Ramos (cell line): ENCODE data around the gene STXBP6.
"Not testable (repeated sequence)": the region's sequence is repeated elsewhere in the genome, so short reads cannot be mapped to it uniquely, and the experiment has no call there.

Source experiments
- in situ Hi-C: fragments of 300-500 bp; cut with MboI; formaldehyde crosslinking; loops from one replicate; pipeline ENCODE4 v1.14.3; 2022; ENCODE audit warnings: low sequenced_read_pairs; ENCODE audit not compliant: unreplicated experiment

STXBP6 gene

GRCh38 chr14:24962118-24962517 lies 87.8 kb downstream of the STXBP6 start:
- in situ Hi-C loops = not testable (repeated sequence)

GRCh38 chr14:24960816-24961215 lies 89.1 kb downstream of the STXBP6 start:
- in situ Hi-C loops = no loop called here

DNA sequence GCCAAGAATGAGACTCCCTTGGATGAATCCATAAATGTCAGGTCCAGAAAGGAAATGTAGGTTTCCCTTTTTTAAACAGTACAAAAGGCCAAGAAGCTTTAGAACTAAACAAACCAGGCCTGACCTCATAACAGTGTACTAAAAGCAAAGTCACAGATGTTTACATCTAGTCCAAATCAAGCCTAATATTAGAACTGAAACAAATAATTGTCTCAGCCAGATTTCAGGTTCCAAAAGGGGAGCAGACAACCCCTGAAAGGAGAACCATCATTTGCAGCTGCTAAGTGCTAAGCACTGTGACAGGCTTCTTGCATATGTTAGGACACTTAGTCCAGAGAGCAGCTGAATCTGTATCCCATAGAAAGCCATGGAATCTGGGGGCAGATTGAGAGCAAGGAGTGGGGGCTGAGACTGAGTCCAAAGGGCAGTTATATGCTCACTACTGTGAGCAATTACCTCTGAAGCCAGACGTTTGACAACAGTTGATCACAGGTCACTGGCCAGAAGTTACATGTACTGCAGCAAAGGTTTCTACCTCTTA lies 90.1 kb downstream of the STXBP6 start:
- in situ Hi-C loops = no loop called here

- in situ Hi-C loops = no loop called here
Observed at GRCh38 chr14:24958271-24958670, 91.7 kb downstream of the STXBP6 start.

DNA sequence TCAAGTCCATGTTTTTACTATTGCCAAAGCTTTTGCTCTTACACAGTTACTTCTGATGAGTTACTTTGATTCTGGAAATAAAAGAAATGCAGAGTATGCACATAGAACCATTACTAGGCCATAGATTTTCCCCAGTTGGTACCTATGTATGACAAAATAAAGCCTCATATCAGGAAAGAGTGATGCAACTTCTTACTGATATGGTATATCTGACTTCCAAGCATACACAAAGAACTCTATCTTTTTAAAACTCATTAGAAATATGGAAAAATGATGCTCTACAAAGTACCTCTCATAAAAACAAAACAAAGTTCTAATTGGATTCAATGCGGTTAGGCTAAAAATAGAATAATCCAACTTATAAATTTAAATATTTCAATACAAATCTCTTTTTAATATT lies 92.1 kb downstream of the STXBP6 start:
- in situ Hi-C loops = no loop called here

DNA sequence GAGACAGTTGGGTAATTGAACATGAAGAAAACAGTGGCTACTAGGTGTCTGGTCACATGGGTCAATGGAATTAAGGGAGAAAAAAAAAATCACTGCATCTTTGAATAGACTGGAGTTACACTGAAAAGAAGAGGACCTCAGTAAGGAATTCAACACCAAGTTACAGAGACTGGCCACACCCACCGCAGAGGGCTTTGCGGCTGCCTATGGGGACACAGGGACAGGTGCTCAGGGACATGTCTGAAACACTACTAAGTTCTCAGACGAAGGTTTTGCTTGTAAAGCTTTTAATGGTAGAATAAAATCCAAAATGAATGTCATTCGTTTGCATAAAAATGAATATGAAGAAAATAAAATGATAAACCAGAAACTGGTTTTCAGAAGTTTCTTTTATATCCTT lies 93.8 kb downstream of the STXBP6 start:
- in situ Hi-C loops = no loop called here

GRCh38 chr14:24954700-24955037 lies 95.3 kb downstream of the STXBP6 start:
- in situ Hi-C loops = no loop called here

- in situ Hi-C loops = no loop called here
Observed at GRCh38 chr14:24954037-24954699, 95.8 kb downstream of the STXBP6 start.

- in situ Hi-C loops = no loop called here
Observed at GRCh38 chr14:24952851-24953666, 96.9 kb downstream of the STXBP6 start.

- in situ Hi-C loops = no loop called here
Observed at GRCh38 chr14:24948261-24948847, 101.6 kb downstream of the STXBP6 start.

GRCh38 chr14:24947131-24947530 lies 102.8 kb downstream of the STXBP6 start:
- in situ Hi-C loops = no loop called here

DNA sequence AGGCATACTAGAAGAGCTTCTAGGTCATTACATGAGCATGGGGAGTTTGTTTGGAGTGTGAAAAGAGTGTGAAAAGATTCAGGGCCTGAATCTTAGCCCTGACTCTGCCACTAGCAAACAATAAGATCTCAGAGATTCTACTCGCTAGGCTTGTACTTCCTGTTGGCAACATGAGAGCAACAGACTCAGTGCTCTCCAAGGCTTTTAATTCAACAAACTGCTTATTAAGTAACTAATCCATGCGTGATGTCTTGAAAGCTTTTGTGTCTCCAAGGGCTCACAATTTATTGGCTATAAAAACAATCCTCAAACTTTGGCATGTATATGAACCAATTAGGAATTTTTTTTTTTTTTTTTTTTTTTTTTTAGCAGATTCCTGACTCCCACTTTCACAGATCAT lies 105.1 kb downstream of the STXBP6 start:
- in situ Hi-C loops = no loop called here

DNA sequence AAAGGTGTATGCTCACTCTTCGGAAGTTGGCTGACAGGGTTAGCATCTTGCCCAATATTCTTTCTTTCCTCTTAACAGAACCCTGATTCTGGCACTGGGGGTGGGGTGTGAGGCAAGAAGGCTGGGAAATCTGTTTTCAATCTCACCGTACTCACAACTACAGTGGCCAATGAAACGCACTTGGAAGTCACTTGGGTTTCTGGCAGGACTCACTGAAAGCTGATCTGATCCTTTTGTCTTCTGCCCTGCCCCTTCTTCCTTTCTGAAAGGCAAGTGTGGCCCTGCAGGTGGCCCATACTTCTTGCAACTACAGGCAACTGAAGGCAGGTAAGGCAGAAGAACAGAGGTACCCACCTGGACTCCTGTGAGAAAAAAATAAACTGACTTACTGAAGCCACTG lies 106.9 kb downstream of the STXBP6 start:
- in situ Hi-C loops = no loop called here

- in situ Hi-C loops = no loop called here
Observed at GRCh38 chr14:24941719-24942118, 108.2 kb downstream of the STXBP6 start.

GRCh38 chr14:24940213-24940783 lies 109.6 kb downstream of the STXBP6 start:
- in situ Hi-C loops = no loop called here

DNA sequence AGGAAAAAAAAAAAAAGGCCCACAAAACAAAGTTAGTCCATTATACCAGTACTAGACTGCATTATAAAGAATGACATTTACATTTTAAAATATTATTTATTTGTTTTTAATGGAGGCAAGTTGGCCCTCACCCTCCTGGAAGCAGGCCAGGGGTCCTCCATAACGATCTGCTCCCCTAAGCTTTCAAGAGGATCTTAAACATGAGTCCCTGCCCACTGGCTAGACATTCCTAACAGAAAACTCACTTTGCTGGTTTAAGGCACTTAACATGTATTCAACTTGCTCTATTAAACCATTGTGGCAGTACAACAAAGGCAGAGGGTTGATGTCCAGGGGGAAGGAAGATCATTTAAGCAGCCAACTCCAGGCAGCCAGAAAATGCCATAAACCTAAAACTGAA lies 111.4 kb downstream of the STXBP6 start:
- in situ Hi-C loops = no loop called here

GRCh38 chr14:24937300-24937699 lies 112.6 kb downstream of the STXBP6 start:
- in situ Hi-C loops = no loop called here

DNA sequence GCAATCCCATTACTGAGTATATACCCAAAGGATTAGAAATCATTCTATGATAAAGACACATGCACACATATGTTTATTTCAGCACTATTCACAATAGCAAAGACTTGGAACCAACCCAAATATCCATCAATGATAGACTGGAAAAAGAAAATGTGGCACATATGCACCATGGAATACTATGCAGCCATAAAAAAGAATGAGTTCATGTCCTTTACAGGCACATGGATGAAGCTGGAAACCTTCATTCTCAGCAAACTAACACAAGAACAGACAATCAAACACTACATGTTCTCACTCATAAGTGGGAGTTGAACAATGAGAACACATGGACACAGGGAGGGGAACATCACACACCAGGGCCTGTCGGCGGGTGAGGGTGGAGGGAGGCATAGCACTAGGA lies 113.2 kb downstream of the STXBP6 start:
- in situ Hi-C loops = not testable (repeated sequence)

DNA sequence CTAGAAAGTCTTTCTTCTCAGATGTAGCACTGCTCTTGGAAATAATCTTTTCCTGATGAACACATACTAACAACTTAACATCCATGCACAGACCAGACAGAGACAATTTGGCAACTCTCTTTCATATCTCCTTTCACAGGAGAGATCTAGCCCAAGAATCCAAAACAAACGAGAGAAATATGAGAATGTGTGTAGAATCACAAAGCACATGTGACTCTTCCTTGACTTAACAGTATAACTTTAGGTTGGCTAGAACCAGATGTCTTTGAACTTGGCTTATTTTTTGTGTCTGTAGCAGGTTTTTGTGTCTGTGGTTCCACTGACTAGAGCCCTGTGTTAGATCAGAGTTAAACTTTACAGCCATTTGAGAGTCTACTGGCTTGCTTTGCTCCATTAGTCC lies 114.2 kb downstream of the STXBP6 start:
- in situ Hi-C loops = no loop called here

- in situ Hi-C loops = no loop called here
Observed at GRCh38 chr14:24928386-24928900, 121.5 kb downstream of the STXBP6 start.

GRCh38 chr14:24927809-24928208 lies 122.1 kb downstream of the STXBP6 start:
- in situ Hi-C loops = no loop called here
